ENCODE data around the gene ZFHX3.

DNA sequence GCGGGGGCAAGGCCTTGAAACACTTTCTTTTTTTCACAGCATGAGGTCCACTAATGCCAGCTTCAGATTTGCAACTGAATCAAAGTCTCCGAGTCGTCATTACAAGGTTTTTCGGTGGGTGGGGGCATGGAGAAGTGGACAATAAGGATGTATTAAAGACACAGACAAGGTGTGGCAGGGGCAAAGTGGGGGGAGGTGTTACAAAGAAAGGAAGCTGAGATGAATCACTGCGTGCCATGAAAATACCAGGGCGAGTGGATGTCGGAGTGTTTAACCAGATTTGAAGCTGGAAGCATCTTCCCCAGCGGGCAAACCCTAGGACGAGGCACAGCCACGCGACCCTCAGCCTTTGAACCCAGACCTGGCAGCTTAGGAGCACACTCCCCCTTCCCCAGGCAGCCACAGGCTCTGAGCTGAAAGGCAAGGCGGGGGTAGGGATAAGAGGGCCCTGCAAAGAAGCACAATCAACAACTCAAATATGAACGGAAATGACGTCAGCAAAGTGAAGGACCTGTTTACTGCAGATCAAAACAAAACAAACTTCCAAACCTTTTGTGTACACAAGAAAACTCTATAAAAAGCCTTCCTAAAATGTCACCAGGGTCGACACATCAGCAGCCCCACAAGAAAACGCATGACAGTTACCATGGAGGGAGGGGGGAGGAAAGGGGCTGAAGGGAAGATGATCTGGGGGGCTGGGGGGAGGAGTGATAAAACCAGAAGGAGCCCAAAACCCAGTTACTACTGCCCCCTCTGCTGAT lies 5.6 kb upstream of the ZFHX3 start:
- TF ChIP-seq, protein P1, sequence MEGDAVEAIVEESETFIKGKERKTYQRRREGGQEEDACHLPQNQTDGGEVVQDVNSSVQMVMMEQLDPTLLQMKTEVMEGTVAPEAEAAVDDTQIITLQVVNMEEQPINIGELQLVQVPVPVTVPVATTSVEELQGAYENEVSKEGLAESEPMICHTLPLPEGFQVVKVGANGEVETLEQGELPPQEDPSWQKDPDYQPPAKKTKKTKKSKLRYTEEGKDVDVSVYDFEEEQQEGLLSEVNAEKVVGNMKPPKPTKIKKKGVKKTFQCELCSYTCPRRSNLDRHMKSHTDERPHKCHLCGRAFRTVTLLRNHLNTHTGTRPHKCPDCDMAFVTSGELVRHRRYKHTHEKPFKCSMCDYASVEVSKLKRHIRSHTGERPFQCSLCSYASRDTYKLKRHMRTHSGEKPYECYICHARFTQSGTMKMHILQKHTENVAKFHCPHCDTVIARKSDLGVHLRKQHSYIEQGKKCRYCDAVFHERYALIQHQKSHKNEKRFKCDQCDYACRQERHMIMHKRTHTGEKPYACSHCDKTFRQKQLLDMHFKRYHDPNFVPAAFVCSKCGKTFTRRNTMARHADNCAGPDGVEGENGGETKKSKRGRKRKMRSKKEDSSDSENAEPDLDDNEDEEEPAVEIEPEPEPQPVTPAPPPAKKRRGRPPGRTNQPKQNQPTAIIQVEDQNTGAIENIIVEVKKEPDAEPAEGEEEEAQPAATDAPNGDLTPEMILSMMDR (optimal IDR thresholded peaks at IDR 0.05 in 1 of 3, IDR thresholded peaks at IDR 0.05 in 1 of 3, conservative IDR thresholded peaks at IDR 0.05 in 1 of 3; ENCODE audit: extremely low read depth in 1 of 3, insufficient read depth in 2 of 3, low read length in 3 of 3) = no peak
- TF ChIP-seq EZH2 (IDR thresholded peaks at IDR 0.05; ENCODE audit: low read length) = no peak
